NCI-H524 (cell line): ENCODE results near the gene EXOC6.
"Not testable (repeated sequence)": the region's sequence is repeated elsewhere in the genome, so short reads cannot be mapped to it uniquely, and the experiment has no call there.

Experiments used
- DNase-seq, 2 experiments: peaks; one replicate each; lab custom pipeline; 2025; lab: John Stamatoyannopoulos, UW

Gene EXOC6

GRCh38 chr10:93079663-93080349 lies 231.5 kb downstream of the EXOC6 start:
- DNase-seq, result no peak

GRCh38 chr10:93080350-93081046 lies 232.2 kb downstream of the EXOC6 start:
- peak in 1 of 2 experiments; percentile 15 for DNase-seq

- no peak for DNase-seq
Measured at GRCh38 chr10:93081318-93081717, 233.0 kb downstream of the EXOC6 start.

GRCh38 chr10:93081834-93082233 lies 233.5 kb downstream of the EXOC6 start:
- no peak for DNase-seq

- DNase-seq, result no peak
Measured at GRCh38 chr10:93083743-93084539, 235.6 kb downstream of the EXOC6 start.

GRCh38 chr10:93085272-93085859 lies 237.0 kb downstream of the EXOC6 start:
- no peak for DNase-seq

GRCh38 chr10:93086289-93086688 lies 238.0 kb downstream of the EXOC6 start:
- no peak for DNase-seq

- no peak for DNase-seq
Measured at GRCh38 chr10:93087846-93088245, 239.5 kb downstream of the EXOC6 start.

GRCh38 chr10:93088466-93088865 lies 240.1 kb downstream of the EXOC6 start:
- no peak for DNase-seq

- no peak for DNase-seq
Measured at GRCh38 chr10:93090619-93091018, 242.3 kb downstream of the EXOC6 start.

GRCh38 chr10:93091960-93092359 lies 243.6 kb downstream of the EXOC6 start:
- no peak for DNase-seq

- no peak for DNase-seq
Measured at GRCh38 chr10:93095225-93095624, 246.9 kb downstream of the EXOC6 start.

GRCh38 chr10:93096901-93097300 lies 248.6 kb downstream of the EXOC6 start:
- no peak for DNase-seq

- no peak for DNase-seq
Measured at GRCh38 chr10:93097386-93097785, 249.1 kb downstream of the EXOC6 start.

- DNase-seq, result no peak
Measured at GRCh38 chr10:93098816-93099215, 250.5 kb downstream of the EXOC6 start.

- no peak for DNase-seq
Measured at GRCh38 chr10:93099670-93100069, 251.3 kb downstream of the EXOC6 start.

- not testable (repeated sequence) for DNase-seq
Measured at GRCh38 chr10:93101148-93101547, 252.8 kb downstream of the EXOC6 start.

- DNase-seq, result no peak
Measured at GRCh38 chr10:93103953-93104352, 255.6 kb downstream of the EXOC6 start.

GRCh38 chr10:93106631-93107072 lies 258.3 kb downstream of the EXOC6 start:
- DNase-seq, result no peak
